Psoas muscle (tissue), 8 donors: ENCODE measurements around the gene RPS25. TPM values are rescaled to one million over a fixed set of nuclear protein-coding genes. Genes with fewer than 3 reads are reported as not detected.
"Not testable (repeated sequence)": the region's sequence is repeated elsewhere in the genome, so short reads cannot be mapped to it uniquely, and the experiment has no call there.

Experiments used
- ATAC-seq, 4 donors: fragments of 200-7000 bp; cut with Tn5 transposase; one replicate each; pipeline ENCODE4 v1.9.1; 2020; ENCODE audit warnings: moderate library complexity in 3 of 4, mild to moderate bottlenecking in 2 of 4
- DNase-seq, 2 donors: peaks; one replicate each; pipeline ENCODE4 v3.0.0-alpha.2; 2020
- H3K27ac ChIP-seq: fragments of 200-600 bp; one replicate; pipeline ENCODE4 v1.8.0; 2022
- H3K27me3 ChIP-seq, 3 donors: fragments of 200-600 bp in 1 of 3; one replicate each; pipeline versions ENCODE4 v1.6.1 to v1.8.0; 2013 to 2022; ENCODE audit warnings: low read length in 2 of 3, mild to moderate bottlenecking in 2 of 3, moderate library complexity in 1 of 3; ENCODE audit not compliant: insufficient read depth in 3 of 3
- H3K36me3 ChIP-seq, 2 donors: fragments of 200-600 bp in 1 of 2; one replicate each; pipeline versions ENCODE4 v1.6.1 to v1.8.0; 2013 to 2022; ENCODE audit warnings: low read depth in 1 of 2, mild to moderate bottlenecking in 1 of 2, moderate library complexity in 1 of 2; ENCODE audit not compliant: insufficient read depth in 1 of 2
- H3K4me1 ChIP-seq: fragments of 200-600 bp; one replicate; pipeline ENCODE4 v1.8.0; 2022
- H3K4me3 ChIP-seq: fragments of 200-600 bp; one replicate; pipeline ENCODE4 v1.8.0; 2022; ENCODE audit warnings: mild to moderate bottlenecking
- H3K9me3 ChIP-seq: fragments of 200-600 bp; one replicate; pipeline ENCODE4 v1.8.0; 2022
- CTCF ChIP-seq: fragments of 200-600 bp; IDR thresholded peaks from one replicate; pipeline ENCODE4 v1.8.0; 2022; ENCODE audit warnings: antibody characterized with exemption
- WGBS, 3 donors: extraction: QIAGEN DNeasy Blood & Tissue Kit; methylation state at CpG; one replicate each; pipeline versions ENCODE4 v1.1.6 to v1.1.7; 2013; 5-methylcytosine and 5-hydroxymethylcytosine counted together
- intact Hi-C, 2 donors: fragments of 100-400 bp; cut with DNase I; formaldehyde crosslinking; loops; one replicate each; pipeline versions ENCODE4 v1.11.0 to v1.14.2; 2022
- polyA plus RNA-seq, 3 donors: library from polyadenylated mRNA; stranded (reverse); fragments of 200-250 nt; gene quantifications; one replicate each; pipeline ENCODE4 v1.2.3, GENCODE V29; 2013
- total RNA-seq, 4 donors: library from RNA; stranded (reverse); fragmentation: NEBNext Ultra II Directional in 2 of 4; extraction: Animal tissue kit (Norgen Biotek cat#: 25700) in 2 of 4; gene quantifications; one replicate each; pipeline versions ENCODE4 v1.2.1 to v1.2.4, GENCODE V29; 2021 to 2023
- donor health status: healthy with polysubstance abuse.
- donor health status: DM: no; HTN: no; CAD: no; lungs with moderate emphysema.
- donor health status: Bipolar disorder and iron deficiency.
- donor health status: healthy.
- donor health status: DM: yes; HTN: yes; CAD: no.
- donor health status: DM: no; HTN: no; CAD: no.
- donor health status: DM: no; HTN: no; CAD: no.
- donor health status: DM: yes; HTN: yes; CAD: no.

The RPS25 gene
- total and polyA plus RNA-seq, 7 donors = 1,024 to 2,514 (median 1,264) TPM

GRCh38 chr11:119061256-119061655 is 43.1 kb upstream of the RPS25 start:
- DNase-seq (no peak), ATAC-seq (no peak)
- no peak overlapping the region for H3K4me3 ChIP-seq
- no peak for TF ChIP-seq CTCF
- H3K4me1 ChIP-seq = peaks cover 24% of the 10 kb centered on the region
- no peaks in the 10 kb centered on the region for H3K27me3 ChIP-seq
- peaks cover 0 to 23% of the 10 kb centered on the region in 2 donors for H3K36me3 ChIP-seq
- WGBS, 3 donors = 87 to 92% (median 89%) methylated on average over 3 of the region's 3 CpGs
- no peaks in the 10 kb centered on the region for H3K9me3 ChIP-seq
- intact Hi-C loops = no loop called here
- H3K27ac ChIP-seq = no peak overlapping the region

GRCh38 chr11:119059128-119059527 is 41.0 kb upstream of the RPS25 start:
- DNase-seq, H3K9me3 ChIP-seq, intact Hi-C loops, H3K4me3 ChIP-seq, H3K27me3 ChIP-seq, H3K27ac ChIP-seq, ATAC-seq: not testable (repeated sequence)
- Histone ChIP-seq H3K36me3 (peaks cover 3 to 24% of the 10 kb centered on the region in 2 donors), H3K4me1 (peaks cover 24% of the 10 kb centered on the region)
- WGBS, 3 donors = 82 to 88% (median 88%) methylated on average over 15 to 29 of the region's 35 CpGs

GRCh38 chr11:119057000-119057769 is 39.0 kb upstream of the RPS25 start, which contains the start of gene HYOU1:
Gene HYOU1 (minus strand): TSS chr11:119057205. CDS start chr11:119056160, 1,045 bp downstream.
- Histone ChIP-seq H3K4me1 (peaks cover 17% of the 10 kb centered on the region), H3K36me3 (peaks cover 6 to 44% of the 10 kb centered on the region in 2 donors), H3K27ac (peak within 1 kb of the TSS; percentile 84), H3K27me3 (no peaks in the 10 kb centered on the region), H3K9me3 (no peaks in the 10 kb centered on the region), H3K4me3 (peak within 1 kb of the TSS; percentile 92)
- WGBS, 3 donors = 0 to 1% (median 0%) methylated on average over 53 to 79 of the region's 79 CpGs
- intact Hi-C loops = no loop called here
- peak; percentile 96 to 98 (median 97) for ATAC-seq
- peak; percentile 99 for DNase-seq
- TF ChIP-seq CTCF = no peak

- intact Hi-C loops = no loop called here
- ATAC-seq (peak; percentile 5 to 16 (median 10)), DNase-seq (peak in 1 of 2 donors; percentile 64)
- Histone ChIP-seq H3K4me3 (peak overlapping the region; percentile 92), H3K9me3 (no peaks in the 10 kb centered on the region), H3K27ac (peak overlapping the region; percentile 84), H3K27me3 (no peaks in the 10 kb centered on the region), H3K36me3 (peaks cover 6 to 47% of the 10 kb centered on the region in 2 donors), H3K4me1 (peaks cover 17% of the 10 kb centered on the region)
- TF ChIP-seq CTCF = no peak
- WGBS, 3 donors = 0 to 1% (median 1%) methylated on average over 18 to 48 of the region's 48 CpGs
These were observed 38.4 kb upstream of the RPS25 start for GRCh38 chr11:119056421-119056999.

GRCh38 chr11:119055901-119056300 is 37.8 kb upstream of the RPS25 start:
- ATAC-seq (no peak), DNase-seq (no peak)
- 46 to 55% (median 54%) methylated on average over 6 of the region's 6 CpGs for WGBS, 3 donors
- Histone ChIP-seq H3K36me3 (peaks cover 6 to 48% of the 10 kb centered on the region in 2 donors), H3K4me1 (peaks cover 17% of the 10 kb centered on the region), H3K9me3 (no peaks in the 10 kb centered on the region), H3K27ac (no peak overlapping the region), H3K27me3 (no peaks in the 10 kb centered on the region), H3K4me3 (peak overlapping the region; percentile 92)
- TF ChIP-seq CTCF = no peak
- intact Hi-C loops = no loop called here
